OCI-LY1 (cell line): ENCODE measurements around the gene SBK2.

Experiments used
- CTCF ChIP-seq: fragments of 200-600 bp; sonication (generic), shearing (Covaris generic); IDR thresholded peaks from 2 replicates; pipeline ENCODE4 v1.5.1; 2017; ENCODE audit warnings: mild to moderate bottlenecking, antibody characterized with exemption, low read length, moderate library complexity, mixed read lengths
- EZH2 ChIP-seq: fragments of 200-600 bp; sonication (generic), shearing (Covaris generic); IDR thresholded peaks from 2 replicates; pipeline ENCODE4 v1.8.0; 2017; ENCODE audit warnings: borderline replicate concordance, mixed run types, mild to moderate bottlenecking, antibody characterized with exemption, low read length, moderate library complexity, mixed read lengths

GRCh38 chr19:55486971-55487923, 49.7 kb downstream of the SBK2 start:
- no peak for TF ChIP-seq CTCF
- TF ChIP-seq EZH2 = no peak
